UCSD-AML1 (cell line): Measurements from ENCODE around the gene AGPAT2.

Experiments
- DNase-seq: peaks from one replicate; lab custom pipeline; 2025; ENCODE audit not compliant: unreplicated experiment; lab: John Stamatoyannopoulos, UW

Gene AGPAT2

GRCh38 chr9:136674786-136675349, 12.4 kb downstream of the AGPAT2 start:
- DNase-seq = peak; percentile 55

GRCh38 chr9:136673975-136674785, 13.1 kb downstream of the AGPAT2 start:
- DNase-seq = peak; percentile 65

GRCh38 chr9:136673088-136673974, 13.9 kb downstream of the AGPAT2 start:
- peak; percentile 65 for DNase-seq

GRCh38 chr9:136672431-136673087, 14.7 kb downstream of the AGPAT2 start:
- no peak for DNase-seq

- peak; percentile 49 for DNase-seq
Measured at GRCh38 chr9:136671646-136672430, 15.4 kb downstream of the AGPAT2 start.

GRCh38 chr9:136671254-136671614, 16.0 kb downstream of the AGPAT2 start:
- DNase-seq = no peak

- DNase-seq = no peak
Measured at GRCh38 chr9:136670576-136671253, 16.5 kb downstream of the AGPAT2 start.

- no peak for DNase-seq
Measured at GRCh38 chr9:136669791-136670464, 17.3 kb downstream of the AGPAT2 start.

GRCh38 chr9:136668983-136669790, 18.1 kb downstream of the AGPAT2 start:
- DNase-seq = no peak

- no peak for DNase-seq
Measured at GRCh38 chr9:136667940-136668760, 19.1 kb downstream of the AGPAT2 start.

- no peak for DNase-seq
Measured at GRCh38 chr9:136667214-136667939, 19.9 kb downstream of the AGPAT2 start.

- DNase-seq = no peak
Measured at GRCh38 chr9:136666372-136667213, 20.7 kb downstream of the AGPAT2 start.

- peak; percentile 67 for DNase-seq
Measured at GRCh38 chr9:136665704-136666371, 21.4 kb downstream of the AGPAT2 start.

GRCh38 chr9:136665111-136665703, 22.1 kb downstream of the AGPAT2 start:
- DNase-seq = peak; percentile 67
